ENCODE results near the gene BSG.

DNA sequence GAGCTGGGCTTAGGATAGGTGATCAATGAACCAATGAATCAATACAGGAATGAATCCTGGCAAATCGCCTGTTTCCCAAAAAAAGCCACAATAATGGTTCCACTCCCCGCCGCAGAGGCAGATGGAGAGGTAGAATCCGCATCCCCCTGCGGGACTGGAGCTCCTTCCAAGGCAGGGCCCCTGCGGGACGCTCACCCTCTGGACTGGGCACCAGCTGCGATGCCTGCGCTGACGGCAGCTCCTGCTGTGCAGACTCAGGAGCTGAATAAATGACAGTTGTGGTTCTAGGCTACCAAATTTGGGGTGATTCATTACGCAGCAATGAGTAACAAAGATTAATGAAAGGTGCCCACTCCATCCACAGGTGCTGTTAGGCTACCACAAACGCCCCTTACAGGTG is 49.7 kb upstream of the BSG start:
- TF ChIP-seq, protein P1, sequence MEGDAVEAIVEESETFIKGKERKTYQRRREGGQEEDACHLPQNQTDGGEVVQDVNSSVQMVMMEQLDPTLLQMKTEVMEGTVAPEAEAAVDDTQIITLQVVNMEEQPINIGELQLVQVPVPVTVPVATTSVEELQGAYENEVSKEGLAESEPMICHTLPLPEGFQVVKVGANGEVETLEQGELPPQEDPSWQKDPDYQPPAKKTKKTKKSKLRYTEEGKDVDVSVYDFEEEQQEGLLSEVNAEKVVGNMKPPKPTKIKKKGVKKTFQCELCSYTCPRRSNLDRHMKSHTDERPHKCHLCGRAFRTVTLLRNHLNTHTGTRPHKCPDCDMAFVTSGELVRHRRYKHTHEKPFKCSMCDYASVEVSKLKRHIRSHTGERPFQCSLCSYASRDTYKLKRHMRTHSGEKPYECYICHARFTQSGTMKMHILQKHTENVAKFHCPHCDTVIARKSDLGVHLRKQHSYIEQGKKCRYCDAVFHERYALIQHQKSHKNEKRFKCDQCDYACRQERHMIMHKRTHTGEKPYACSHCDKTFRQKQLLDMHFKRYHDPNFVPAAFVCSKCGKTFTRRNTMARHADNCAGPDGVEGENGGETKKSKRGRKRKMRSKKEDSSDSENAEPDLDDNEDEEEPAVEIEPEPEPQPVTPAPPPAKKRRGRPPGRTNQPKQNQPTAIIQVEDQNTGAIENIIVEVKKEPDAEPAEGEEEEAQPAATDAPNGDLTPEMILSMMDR (IDR thresholded peaks at IDR 0.05; ENCODE audit: low read depth, low read length) = no peak
- no peak for TF ChIP-seq EZH2phosphoT487 (IDR thresholded peaks at IDR 0.05; ENCODE audit: low read depth)

Data from OCI-LY3 (cell line).